GM23338 (cell line): ENCODE measurements around the gene SORBS2. TPM values are rescaled to one million over a fixed set of nuclear protein-coding genes. Genes with fewer than 3 reads are reported as not detected.

Experiments
- ATAC-seq: fragments of 200-7000 bp; cut with Tn5 transposase; 3 replicates; pipeline ENCODE4 v1.9.1; 2020
- DNase-seq: peaks from one replicate; pipeline ENCODE4 v3.0.0-alpha.2; 2015; ENCODE audit warnings: low spot score
- H2AFZ ChIP-seq: fragments of 200-600 bp; sonication (generic); 2 replicates; pipeline ENCODE4 v1.8.0; 2016; ENCODE audit warnings: antibody characterized with exemption, mild to moderate bottlenecking, moderate library complexity
- H3F3A ChIP-seq: fragments of 200-600 bp; sonication (generic); replicated peaks from 2 replicates; pipeline ENCODE4 v1.8.0; 2017; ENCODE audit warnings: antibody characterized with exemption, mixed run types, low read depth
- H3K27ac ChIP-seq: fragments of 200-600 bp; sonication (generic); 2 replicates; pipeline ENCODE4 v1.6.1; 2016; ENCODE audit warnings: low read depth
- H3K27me3 ChIP-seq: fragments of 200-600 bp; sonication (generic); 2 replicates; pipeline ENCODE4 v1.8.0; 2016; ENCODE audit warnings: mild to moderate bottlenecking, mixed run types, moderate library complexity; ENCODE audit not compliant: insufficient read depth
- H3K36me3 ChIP-seq: fragments of 200-600 bp; sonication (generic); 2 replicates; pipeline ENCODE4 v1.8.0; 2016; ENCODE audit warnings: mild to moderate bottlenecking; ENCODE audit not compliant: insufficient read depth
- H3K4me1 ChIP-seq: fragments of 200-600 bp; sonication (generic); 2 replicates; pipeline ENCODE4 v1.8.0; 2016; ENCODE audit warnings: mild to moderate bottlenecking, moderate library complexity; ENCODE audit not compliant: insufficient read depth
- H3K4me2 ChIP-seq: fragments of 200-600 bp; sonication (generic); 2 replicates; pipeline ENCODE4 v1.7.1; 2017; ENCODE audit warnings: mixed run types
- H3K4me3 ChIP-seq: fragments of 200-600 bp; sonication (generic); 2 replicates; pipeline ENCODE4 v1.6.1; 2016; ENCODE audit warnings: mixed run types
- H3K79me2 ChIP-seq: fragments of 200-600 bp; sonication (generic); replicated peaks from 2 replicates; pipeline ENCODE4 v1.8.0; 2017; ENCODE audit warnings: mild to moderate bottlenecking; ENCODE audit not compliant: insufficient read depth
- H3K9me2 ChIP-seq: fragments of 200-600 bp; sonication (generic); 2 replicates; pipeline ENCODE4 v1.8.0; 2017; ENCODE audit not compliant: insufficient read depth
- H4K20me1 ChIP-seq: fragments of 200-600 bp; sonication (generic); replicated peaks from 2 replicates; pipeline ENCODE4 v1.8.0; 2017; ENCODE audit warnings: mild to moderate bottlenecking; ENCODE audit not compliant: insufficient read depth
- H3K27ac Mint-ChIP-seq: 2 replicates; pipeline ENCODE4 v1.8.0; 2020; ENCODE audit warnings: inconsistent platforms, mild to moderate bottlenecking, moderate library complexity, mixed read lengths
- H3K27me3 Mint-ChIP-seq: 3 replicates; pipeline ENCODE4 v1.8.0; 2022; ENCODE audit warnings: low read depth, mild to moderate bottlenecking, moderate library complexity, mixed read lengths, inconsistent platforms; ENCODE audit not compliant: insufficient read depth, poor library complexity
- H3K36me3 Mint-ChIP-seq: 3 replicates; pipeline ENCODE4 v1.8.0; 2021; ENCODE audit warnings: low read depth, mild to moderate bottlenecking, inconsistent platforms, moderate library complexity, mixed read lengths
- H3K4me1 Mint-ChIP-seq: 3 replicates; pipeline ENCODE4 v1.8.0; 2020; ENCODE audit warnings: mild to moderate bottlenecking, inconsistent platforms, mixed read lengths
- H3K4me3 Mint-ChIP-seq: 3 replicates; pipeline ENCODE4 v1.8.0; 2021; ENCODE audit warnings: moderate library complexity, mild to moderate bottlenecking, inconsistent platforms, mixed read lengths
- H3K9me3 Mint-ChIP-seq: 3 replicates; pipeline ENCODE4 v1.8.0; 2020; ENCODE audit warnings: moderate library complexity, mild to moderate bottlenecking, inconsistent platforms, mixed read lengths
- CREB1 ChIP-seq: fragments of 250-450 bp; sonication (Bioruptor Pico); IDR thresholded peaks from 2 replicates; pipeline ENCODE4 v1.5.0; 2020; ENCODE audit warnings: low read depth, mild to moderate bottlenecking, moderate library complexity
- CTCF ChIP-seq, 2 experiments: fragments of 200-600 bp in 1 of 2; sonication (generic) in 1 of 2; conservative IDR thresholded peaks; 2 replicates each; pipeline versions ENCODE4 v1.5.1 to v1.6.1; 2016 to 2017; ENCODE audit warnings: antibody characterized with exemption in 2 of 2, low read depth in 2 of 2, mild to moderate bottlenecking in 2 of 2, moderate library complexity in 1 of 2
- EZH2 ChIP-seq: fragments of 200-600 bp; sonication (generic); IDR thresholded peaks from one replicate; pipeline ENCODE4 v1.8.0; 2017; ENCODE audit warnings: antibody characterized with exemption, mild to moderate bottlenecking, low read depth; ENCODE audit not compliant: unreplicated experiment
- JUNB ChIP-seq: IDR thresholded peaks from one replicate; pipeline ENCODE4 v1.6.1; 2016; ENCODE audit warnings: antibody characterized with exemption; ENCODE audit not compliant: unreplicated experiment
- NANOG ChIP-seq: IDR thresholded peaks from 2 replicates; pipeline ENCODE4 v1.6.1; 2016; ENCODE audit warnings: antibody characterized with exemption, borderline replicate concordance
- POLR2AphosphoS5 ChIP-seq: IDR thresholded peaks from 2 replicates; pipeline ENCODE4 v1.6.1; 2016; ENCODE audit warnings: antibody characterized with exemption, low read depth
- REST ChIP-seq: IDR thresholded peaks from one replicate; pipeline ENCODE4 v1.6.1; 2018; ENCODE audit warnings: antibody characterized with exemption; ENCODE audit not compliant: unreplicated experiment
- STAT1 ChIP-seq: IDR thresholded peaks from one replicate; pipeline ENCODE4 v1.6.1; 2016; ENCODE audit warnings: antibody characterized with exemption; ENCODE audit not compliant: unreplicated experiment
- ZNF331 ChIP-seq: fragments of 250-450 bp; sonication (Bioruptor Pico); IDR thresholded peaks from 2 replicates; pipeline ENCODE4 v1.5.0; 2020; ENCODE audit warnings: low read depth, mild to moderate bottlenecking, moderate library complexity
- polyA plus RNA-seq: library from polyadenylated mRNA; unstranded; fragments of >200 nt; fragmentation: Nextera tagmentation; extraction: Ambion mirVana; gene quantifications from 2 replicates; pipeline ENCODE4 v1.2.1, GENCODE V29; 2016
- total RNA-seq: library from RNA; depleted of rRNA; stranded (reverse); fragments of >200 nt; shearing (Covaris generic); gene quantifications from 2 replicates; pipeline ENCODE4 v1.2.3, GENCODE V29; 2014
- TF ChIP-seq, protein P1 (sequence below): IDR thresholded peaks from 2 replicates; pipeline ENCODE4 v1.6.1; 2016; ENCODE audit warnings: antibody characterized with exemption

Gene SORBS2
- total and polyA plus RNA-seq, 2 experiments from 2014 or later: 17.8 to 27.6 TPM

DNA sequence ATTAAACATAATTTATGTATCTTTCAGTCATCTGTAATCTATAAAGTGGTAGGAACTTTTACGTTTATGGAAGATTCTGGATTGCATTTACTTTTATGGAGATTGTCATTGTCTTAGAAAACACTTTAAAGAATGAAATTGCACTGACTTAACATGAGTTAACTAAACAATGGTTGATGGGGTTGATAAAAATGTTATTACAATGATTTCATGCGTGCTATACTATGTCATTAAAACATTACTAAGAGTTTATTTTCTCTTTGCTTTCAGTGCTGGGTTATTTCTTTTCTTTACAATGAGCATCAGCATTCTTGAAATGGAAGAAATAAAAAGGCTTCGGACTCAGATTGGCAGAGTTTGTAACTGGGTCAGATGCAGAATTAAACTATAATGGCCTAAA lies 209.6 kb downstream of the SORBS2 start:
- Histone ChIP-seq H3K4me1 (no peaks in the 10 kb centered on the region), H3K79me2 (no peaks in the 10 kb centered on the region), H4K20me1 (no peaks in the 10 kb centered on the region), H3K4me3 (no peak overlapping the region), H3F3A (no peaks in the 10 kb centered on the region), H3K9me2 (0 out of 2 replicates have a peak, but pooled peaks cover 4% of the 10 kb centered on the region), H3K27ac (no peak overlapping the region), H3K4me2 (no peak overlapping the region), H2AFZ (no peak overlapping the region), H3K27me3 (no peaks in the 10 kb centered on the region), H3K36me3 (no peaks in the 10 kb centered on the region)
- TF ChIP-seq, protein P1, sequence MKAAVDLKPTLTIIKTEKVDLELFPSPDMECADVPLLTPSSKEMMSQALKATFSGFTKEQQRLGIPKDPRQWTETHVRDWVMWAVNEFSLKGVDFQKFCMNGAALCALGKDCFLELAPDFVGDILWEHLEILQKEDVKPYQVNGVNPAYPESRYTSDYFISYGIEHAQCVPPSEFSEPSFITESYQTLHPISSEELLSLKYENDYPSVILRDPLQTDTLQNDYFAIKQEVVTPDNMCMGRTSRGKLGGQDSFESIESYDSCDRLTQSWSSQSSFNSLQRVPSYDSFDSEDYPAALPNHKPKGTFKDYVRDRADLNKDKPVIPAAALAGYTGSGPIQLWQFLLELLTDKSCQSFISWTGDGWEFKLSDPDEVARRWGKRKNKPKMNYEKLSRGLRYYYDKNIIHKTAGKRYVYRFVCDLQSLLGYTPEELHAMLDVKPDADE: no peak
- TF ChIP-seq STAT1 (no peak), NANOG (no peak), POLR2AphosphoS5 (no peak), CTCF (conservative IDR thresholded peaks at IDR 0.05; ENCODE audit: low read depth in 2 of 2) (no peak), ZNF331 (CRISPR knock-in tag) (no peak)
- ATAC-seq (no peak), DNase-seq (no peak)
- peaks cover 5% of the 10 kb centered on the region; the same call in 1 of the 3 replicates for H3K36me3 Mint-ChIP-seq
- no peak overlapping the region for H3K4me3 Mint-ChIP-seq
- H3K4me1 Mint-ChIP-seq: peaks cover 10% of the 10 kb centered on the region
- H3K27ac Mint-ChIP-seq: no peak overlapping the region
- peaks cover 4% of the 10 kb centered on the region for H3K27me3 Mint-ChIP-seq
- no peaks in the 10 kb centered on the region for H3K9me3 Mint-ChIP-seq

DNA sequence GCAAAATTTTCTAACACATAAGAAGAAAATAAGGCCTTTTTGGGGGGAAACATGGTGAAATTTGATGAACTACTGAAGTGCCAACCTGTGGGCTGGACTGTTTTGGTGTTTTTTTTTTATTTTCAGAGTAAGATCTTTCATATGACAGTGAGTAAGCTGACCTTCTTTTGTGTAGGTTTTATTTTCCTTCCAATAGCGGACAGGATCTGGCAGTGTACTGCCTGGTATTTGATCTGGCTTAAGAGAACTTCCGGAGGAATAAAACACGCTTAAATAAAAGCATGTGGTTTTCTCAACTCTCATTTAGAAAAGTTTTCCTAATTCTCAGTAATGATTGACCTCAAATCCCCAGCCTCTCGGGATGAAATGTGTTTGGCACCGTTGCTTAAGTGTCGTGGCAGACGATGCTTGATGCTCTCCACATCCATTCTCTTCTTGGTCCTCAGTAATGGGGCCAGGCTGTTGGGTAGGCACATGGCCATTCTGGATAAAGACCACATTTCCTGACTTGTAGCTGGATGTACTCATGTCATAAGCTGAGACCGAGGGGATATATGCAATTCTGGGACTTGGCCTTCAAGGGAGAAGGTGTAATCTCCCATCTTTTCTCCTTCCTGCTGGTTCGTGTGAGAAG lies 211.1 kb downstream of the SORBS2 start:
- H3K4me3 ChIP-seq: no peak overlapping the region
- no peaks in the 10 kb centered on the region for H3K36me3 Mint-ChIP-seq
- H3K9me3 Mint-ChIP-seq: no peaks in the 10 kb centered on the region
- H3K4me3 Mint-ChIP-seq: no peak overlapping the region
- H3K27ac Mint-ChIP-seq: no peak overlapping the region
- no peak overlapping the region for H2AFZ ChIP-seq
- H3F3A ChIP-seq: no peaks in the 10 kb centered on the region
- peaks cover 5% of the 10 kb centered on the region for H3K27me3 Mint-ChIP-seq
- H3K4me2 ChIP-seq: no peak overlapping the region
- DNase-seq (no peak), ATAC-seq (no peak)
- H3K4me1 ChIP-seq: no peaks in the 10 kb centered on the region
- H3K27ac ChIP-seq: no peak overlapping the region
- H3K36me3 ChIP-seq: no peaks in the 10 kb centered on the region
- 0 out of 2 replicates have a peak, but pooled peaks cover 4% of the 10 kb centered on the region for H3K9me2 ChIP-seq
- no peaks in the 10 kb centered on the region for H3K27me3 ChIP-seq
- H3K4me1 Mint-ChIP-seq: peaks cover 10% of the 10 kb centered on the region
- no peaks in the 10 kb centered on the region for H3K79me2 ChIP-seq
- no peaks in the 10 kb centered on the region for H4K20me1 ChIP-seq
- TF ChIP-seq CTCF (conservative IDR thresholded peaks at IDR 0.05; ENCODE audit: low read depth in 2 of 2) (no peak), STAT1 (no peak), JUNB (no peak), EZH2 (no peak), CREB1 (CRISPR knock-in tag) (no peak), REST (no peak)
